ENCODE data around the gene ADAMTSL2. TPM values are rescaled to one million over a fixed set of nuclear protein-coding genes. Genes with fewer than 3 reads are reported as not detected.

ADAMTSL2 gene
- polyA plus RNA-seq, 1 of the 3 experiments (the other 2 are of a cell fraction), result 0.21 TPM

DNA sequence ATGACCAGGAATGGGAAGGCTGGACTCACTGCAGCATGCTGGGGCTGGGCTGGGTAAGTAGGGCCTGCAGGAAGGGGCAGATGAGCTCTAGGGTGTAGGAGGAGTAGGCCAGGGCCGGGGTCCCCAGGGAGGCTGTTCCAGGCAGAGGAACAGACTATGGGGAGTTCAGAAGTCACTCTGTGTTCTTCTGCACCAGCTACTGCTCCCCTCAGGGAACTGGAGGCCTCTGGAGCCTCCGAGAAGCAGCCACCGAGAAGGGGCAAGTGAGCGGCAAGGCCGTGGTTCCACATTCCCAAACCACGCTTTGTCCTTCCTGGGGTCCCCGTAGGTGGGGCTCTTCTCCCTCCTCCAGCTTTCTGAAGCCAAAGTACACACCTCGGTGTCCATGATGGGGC lies 47.2 kb upstream of the ADAMTSL2 start:
- 69% methylated on average over 4 of the region's 8 CpGs for WGBS (ENCODE audit: low lambda C conversion rate)
- Histone ChIP-seq H3K9ac (no peak overlapping the region), H3K36me3 (replicated peaks in 1 of 2; ENCODE audit: control insufficient read depth in 1 of 2, insufficient read depth in 2 of 2, low read length in 1 of 2) (no peaks in the 10 kb centered on the region), H3K4me1 (ENCODE audit: control insufficient read depth in 1 of 2, insufficient read depth in 2 of 2, low read depth in 1 of 2, low read length in 1 of 2) (peaks cover 0 to 19% of the 10 kb centered on the region in 2 experiments; a peak in 1 of 4 replicates), H2AFZ (ENCODE audit: low read depth) (no peak overlapping the region), H3K27me3 (ENCODE audit: insufficient read depth) (no peaks in the 10 kb centered on the region), H3K9me3 (no peaks in the 10 kb centered on the region), H3K4me3 (ENCODE audit: low read depth in 2 of 2, low read length in 1 of 2) (no peak overlapping the region), H3K79me2 (ENCODE audit: insufficient read depth) (no peaks in the 10 kb centered on the region), H3K9me2 (no peaks in the 10 kb centered on the region), H3K4me2 (no peak overlapping the region), H4K20me1 (ENCODE audit: insufficient read depth) (no peaks in the 10 kb centered on the region), H3K27ac (ENCODE audit: low read depth in 2 of 2, low read length in 1 of 2) (no peak overlapping the region), H3F3A (replicated peaks; ENCODE audit: insufficient read depth) (no peaks in the 10 kb centered on the region)
- DNase-seq, result no peak
- ChIA-PET CTCF (interaction anchor here (0.8 to 3.9 kb wide), 19 partner anchors 8 to 307 kb away, joined by 3 to 23 read pairs (median 5); no protein-coding TSS in a partner anchor), POLR2A (no interaction called here)
- TF ChIP-seq FOXM1 (IDR thresholded peaks at IDR 0.05; ENCODE audit: low read depth) (no peak), CHD2 (IDR thresholded peaks at IDR 0.05; ENCODE audit: low read length, partially characterized antibody) (no peak), FOXJ3 (CRISPR knock-in tag; IDR thresholded peaks at IDR 0.05) (no peak), YY1 (IDR thresholded peaks at IDR 0.05; ENCODE audit: low read depth) (no peak), NRF1 (IDR thresholded peaks at IDR 0.05; ENCODE audit: low read depth, low read length) (no peak), GABPA (IDR thresholded peaks at IDR 0.05; ENCODE audit: low read depth) (no peak), ELF1 (IDR thresholded peaks at IDR 0.05) (no peak), POLR2AphosphoS5 (IDR thresholded peaks at IDR 0.05; ENCODE audit: low read depth, low read length) (no peak), SIN3A (IDR thresholded peaks at IDR 0.05; ENCODE audit: borderline replicate concordance, low read depth, low read length) (no peak), RXRA (IDR thresholded peaks at IDR 0.05; ENCODE audit: borderline replicate concordance, low read depth) (no peak), JUND (IDR thresholded peaks at IDR 0.05) (no peak), GATA2 (CRISPR knock-in tag; IDR thresholded peaks at IDR 0.05) (no peak)
- TF ChIP-seq, protein P1, sequence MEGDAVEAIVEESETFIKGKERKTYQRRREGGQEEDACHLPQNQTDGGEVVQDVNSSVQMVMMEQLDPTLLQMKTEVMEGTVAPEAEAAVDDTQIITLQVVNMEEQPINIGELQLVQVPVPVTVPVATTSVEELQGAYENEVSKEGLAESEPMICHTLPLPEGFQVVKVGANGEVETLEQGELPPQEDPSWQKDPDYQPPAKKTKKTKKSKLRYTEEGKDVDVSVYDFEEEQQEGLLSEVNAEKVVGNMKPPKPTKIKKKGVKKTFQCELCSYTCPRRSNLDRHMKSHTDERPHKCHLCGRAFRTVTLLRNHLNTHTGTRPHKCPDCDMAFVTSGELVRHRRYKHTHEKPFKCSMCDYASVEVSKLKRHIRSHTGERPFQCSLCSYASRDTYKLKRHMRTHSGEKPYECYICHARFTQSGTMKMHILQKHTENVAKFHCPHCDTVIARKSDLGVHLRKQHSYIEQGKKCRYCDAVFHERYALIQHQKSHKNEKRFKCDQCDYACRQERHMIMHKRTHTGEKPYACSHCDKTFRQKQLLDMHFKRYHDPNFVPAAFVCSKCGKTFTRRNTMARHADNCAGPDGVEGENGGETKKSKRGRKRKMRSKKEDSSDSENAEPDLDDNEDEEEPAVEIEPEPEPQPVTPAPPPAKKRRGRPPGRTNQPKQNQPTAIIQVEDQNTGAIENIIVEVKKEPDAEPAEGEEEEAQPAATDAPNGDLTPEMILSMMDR (IDR thresholded peaks at IDR 0.05), result no peak
- TF ChIP-seq, protein P2, sequence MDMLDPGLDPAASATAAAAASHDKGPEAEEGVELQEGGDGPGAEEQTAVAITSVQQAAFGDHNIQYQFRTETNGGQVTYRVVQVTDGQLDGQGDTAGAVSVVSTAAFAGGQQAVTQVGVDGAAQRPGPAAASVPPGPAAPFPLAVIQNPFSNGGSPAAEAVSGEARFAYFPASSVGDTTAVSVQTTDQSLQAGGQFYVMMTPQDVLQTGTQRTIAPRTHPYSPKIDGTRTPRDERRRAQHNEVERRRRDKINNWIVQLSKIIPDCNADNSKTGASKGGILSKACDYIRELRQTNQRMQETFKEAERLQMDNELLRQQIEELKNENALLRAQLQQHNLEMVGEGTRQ (IDR thresholded peaks at IDR 0.05; ENCODE audit: borderline replicate concordance, low read depth, low read length), result no peak

DNA sequence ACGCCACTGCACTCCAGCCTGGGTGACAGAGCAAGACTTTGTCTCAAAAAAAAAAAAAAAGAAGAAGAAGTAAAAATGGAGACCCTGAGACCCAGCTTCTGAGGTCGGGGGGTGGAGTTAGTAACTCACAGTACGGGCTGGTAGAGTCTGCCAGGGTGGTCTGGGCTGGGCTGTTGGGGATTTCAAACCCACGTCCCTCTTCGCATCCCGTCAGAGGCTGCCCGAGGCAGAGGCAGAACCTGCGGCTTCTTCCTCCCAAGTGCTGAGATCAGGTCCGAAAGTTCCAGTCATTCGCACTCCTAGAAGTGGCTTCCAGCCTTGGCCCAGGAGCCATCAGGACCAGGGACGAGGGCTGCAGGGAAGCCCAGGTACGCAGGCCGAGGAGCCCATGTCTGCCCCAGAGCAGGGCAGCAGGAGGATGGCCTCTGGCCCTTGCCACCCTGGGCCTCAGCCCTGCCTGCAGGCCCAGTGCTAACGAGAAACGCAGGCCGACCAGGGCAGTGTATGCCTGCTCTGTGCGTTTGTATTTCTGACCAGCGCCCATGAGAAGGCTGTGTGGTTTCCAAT lies 45.7 kb upstream of the ADAMTSL2 start:
- CTCF ChIA-PET, result interaction anchor here (0.6 to 2.2 kb wide), 5 partner anchors 9 to 303 kb away, joined by 3 to 7 read pairs (median 5); no protein-coding TSS in a partner anchor
- Histone ChIP-seq H3K4me1 (ENCODE audit: control insufficient read depth in 1 of 2, insufficient read depth in 2 of 2, low read depth in 1 of 2, low read length in 1 of 2) (peaks cover 0 to 33% of the 10 kb centered on the region in 2 experiments; a peak in 1 of 4 replicates), H3K79me2 (ENCODE audit: insufficient read depth) (no peaks in the 10 kb centered on the region), H3K36me3 (replicated peaks in 1 of 2; ENCODE audit: control insufficient read depth in 1 of 2, insufficient read depth in 2 of 2, low read length in 1 of 2) (no peaks in the 10 kb centered on the region), H3K27me3 (ENCODE audit: insufficient read depth) (no peaks in the 10 kb centered on the region), H3F3A (replicated peaks; ENCODE audit: insufficient read depth) (no peaks in the 10 kb centered on the region), H3K9me3 (no peaks in the 10 kb centered on the region), H3K4me3 (ENCODE audit: low read depth in 2 of 2, low read length in 1 of 2) (no peak overlapping the region), H4K20me1 (ENCODE audit: insufficient read depth) (no peaks in the 10 kb centered on the region), H2AFZ (ENCODE audit: low read depth) (no peak overlapping the region), H3K9ac (no peak overlapping the region), H3K27ac (ENCODE audit: low read depth in 2 of 2, low read length in 1 of 2) (no peak overlapping the region), H3K9me2 (no peaks in the 10 kb centered on the region), H3K4me2 (no peak overlapping the region)
- DNase-seq, result no peak
- POLR2A ChIA-PET, result no interaction called here
- 74% methylated on average over 5 of the region's 18 CpGs for WGBS (ENCODE audit: low lambda C conversion rate)
- TF ChIP-seq RCOR1 (IDR thresholded peaks at IDR 0.05; ENCODE audit: low read length) (no peak), MXI1 (IDR thresholded peaks at IDR 0.05; ENCODE audit: low read depth, low read length) (no peak), SMC3 (IDR thresholded peaks at IDR 0.05; ENCODE audit: low read depth, low read length) (no peak), TAF1 (IDR thresholded peaks at IDR 0.05; ENCODE audit: borderline replicate concordance, low read depth, low read length) (no peak), RFX5 (IDR thresholded peaks at IDR 0.05; ENCODE audit: low read length) (no peak), MEF2A (IDR thresholded peaks at IDR 0.05; ENCODE audit: borderline replicate concordance, low read depth) (no peak), FOXJ3 (CRISPR knock-in tag; IDR thresholded peaks at IDR 0.05) (no peak), SIN3A (IDR thresholded peaks at IDR 0.05; ENCODE audit: borderline replicate concordance, low read depth, low read length) (no peak), POLR2AphosphoS5 (IDR thresholded peaks at IDR 0.05; ENCODE audit: low read depth, low read length) (no peak), YY1 (IDR thresholded peaks at IDR 0.05; ENCODE audit: low read depth) (no peak), GABPA (IDR thresholded peaks at IDR 0.05; ENCODE audit: low read depth) (no peak)
- TF ChIP-seq, protein P1 (IDR thresholded peaks at IDR 0.05), result no peak
- TF ChIP-seq, protein P3, sequence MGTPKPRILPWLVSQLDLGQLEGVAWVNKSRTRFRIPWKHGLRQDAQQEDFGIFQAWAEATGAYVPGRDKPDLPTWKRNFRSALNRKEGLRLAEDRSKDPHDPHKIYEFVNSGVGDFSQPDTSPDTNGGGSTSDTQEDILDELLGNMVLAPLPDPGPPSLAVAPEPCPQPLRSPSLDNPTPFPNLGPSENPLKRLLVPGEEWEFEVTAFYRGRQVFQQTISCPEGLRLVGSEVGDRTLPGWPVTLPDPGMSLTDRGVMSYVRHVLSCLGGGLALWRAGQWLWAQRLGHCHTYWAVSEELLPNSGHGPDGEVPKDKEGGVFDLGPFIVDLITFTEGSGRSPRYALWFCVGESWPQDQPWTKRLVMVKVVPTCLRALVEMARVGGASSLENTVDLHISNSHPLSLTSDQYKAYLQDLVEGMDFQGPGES (IDR thresholded peaks at IDR 0.05; ENCODE audit: low read depth, low read length), result no peak
- TF ChIP-seq, protein P2 (IDR thresholded peaks at IDR 0.05; ENCODE audit: borderline replicate concordance, low read depth, low read length), result no peak

Data from SK-N-SH (cell line).